ENCODE measurements around the gene C5orf46.

DNA sequence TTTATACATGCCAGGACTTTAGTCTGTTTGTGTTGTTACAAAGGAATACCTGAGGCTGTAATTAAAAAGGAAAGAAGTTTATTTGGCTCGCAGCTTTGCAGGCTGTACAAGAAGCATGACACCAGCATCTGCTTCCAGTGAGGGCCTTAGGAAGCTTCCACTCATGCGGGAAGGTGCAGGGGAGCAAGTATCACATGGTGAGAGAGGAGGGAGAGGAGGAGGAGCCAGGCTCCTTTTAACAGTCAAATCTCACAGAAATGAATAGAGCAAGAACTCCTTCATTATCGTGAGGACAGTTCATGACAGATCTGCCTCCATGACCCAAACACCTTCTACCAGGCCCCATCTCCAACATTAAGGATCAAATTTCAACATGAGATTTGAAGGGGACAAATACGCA is 18.7 kb upstream of the C5orf46 start:
- TF ChIP-seq, protein P1, sequence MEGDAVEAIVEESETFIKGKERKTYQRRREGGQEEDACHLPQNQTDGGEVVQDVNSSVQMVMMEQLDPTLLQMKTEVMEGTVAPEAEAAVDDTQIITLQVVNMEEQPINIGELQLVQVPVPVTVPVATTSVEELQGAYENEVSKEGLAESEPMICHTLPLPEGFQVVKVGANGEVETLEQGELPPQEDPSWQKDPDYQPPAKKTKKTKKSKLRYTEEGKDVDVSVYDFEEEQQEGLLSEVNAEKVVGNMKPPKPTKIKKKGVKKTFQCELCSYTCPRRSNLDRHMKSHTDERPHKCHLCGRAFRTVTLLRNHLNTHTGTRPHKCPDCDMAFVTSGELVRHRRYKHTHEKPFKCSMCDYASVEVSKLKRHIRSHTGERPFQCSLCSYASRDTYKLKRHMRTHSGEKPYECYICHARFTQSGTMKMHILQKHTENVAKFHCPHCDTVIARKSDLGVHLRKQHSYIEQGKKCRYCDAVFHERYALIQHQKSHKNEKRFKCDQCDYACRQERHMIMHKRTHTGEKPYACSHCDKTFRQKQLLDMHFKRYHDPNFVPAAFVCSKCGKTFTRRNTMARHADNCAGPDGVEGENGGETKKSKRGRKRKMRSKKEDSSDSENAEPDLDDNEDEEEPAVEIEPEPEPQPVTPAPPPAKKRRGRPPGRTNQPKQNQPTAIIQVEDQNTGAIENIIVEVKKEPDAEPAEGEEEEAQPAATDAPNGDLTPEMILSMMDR (IDR thresholded peaks at IDR 0.05; ENCODE audit: low read length), result no peak
- no peak for TF ChIP-seq EZH2 (optimal IDR thresholded peaks at IDR 0.05; ENCODE audit: low read depth, low read length)
- TF ChIP-seq EZH2phosphoT487 (IDR thresholded peaks at IDR 0.05; ENCODE audit: low read length), result no peak

Data from MM.1S (cell line).